ENCODE results near the gene TNNT1.

GRCh38 chr19:55091955-55092354 is 57.1 kb downstream of the TNNT1 start:
- TF ChIP-seq CTCF (IDR thresholded peaks at IDR 0.05; ENCODE audit: poor library complexity) (no peak), EZH2 (IDR thresholded peaks at IDR 0.05; ENCODE audit: borderline replicate concordance) (no peak), EZH2phosphoT487 (IDR thresholded peaks at IDR 0.05; ENCODE audit: low read depth, severe bottlenecking, unreplicated experiment) (no peak)
